Activated effector memory CD4-positive, alpha-beta T cell treated with anti-CD3 and anti-CD28 coated beads, Interleukin-2, amount 50 U/mL, for 16 hours (primary cell): Measurements from ENCODE around the gene IMPA2.

Experiments used
- DNase-seq: peaks from one replicate; pipeline ENCODE4 v3.0.0-alpha.2; 2020

IMPA2 gene

DNA sequence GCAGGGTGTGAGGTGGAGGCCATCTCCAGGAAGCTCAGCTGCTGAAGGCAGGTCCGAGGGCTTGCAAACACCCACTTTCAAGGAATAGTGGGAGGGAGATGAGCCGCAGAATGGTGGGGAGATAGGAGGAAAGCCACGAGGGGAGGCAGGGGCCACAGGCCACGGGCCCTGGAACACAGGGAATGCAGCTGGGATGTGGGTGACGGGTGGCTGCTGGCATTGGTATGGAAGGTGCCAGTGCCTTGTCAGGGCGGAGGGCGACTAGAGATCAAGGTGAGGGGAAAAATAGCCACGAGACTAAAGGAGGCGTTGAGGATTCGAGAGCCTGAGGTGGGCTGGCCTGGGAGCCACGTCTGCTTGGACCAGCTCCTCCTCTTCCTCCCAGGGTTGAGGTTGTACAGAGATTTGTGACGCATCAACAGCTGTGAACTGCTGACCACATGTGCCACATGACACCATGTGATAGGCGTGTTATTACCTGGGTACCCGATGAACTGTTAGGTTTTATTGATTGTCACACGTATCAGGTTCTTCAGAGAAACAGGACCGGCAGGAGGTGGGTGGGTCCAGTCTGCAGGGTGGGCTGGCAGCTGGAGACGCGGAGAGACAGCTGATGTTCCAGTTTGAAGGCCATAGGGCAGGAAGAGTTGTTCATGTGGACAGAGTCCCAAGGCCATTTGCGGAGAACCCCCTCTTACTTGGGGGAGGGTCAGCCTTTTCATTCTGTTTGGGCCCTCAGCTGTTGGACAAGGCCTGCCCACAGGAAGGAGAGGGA lies 9.9 kb downstream of the IMPA2 start:
- DNase-seq: peak; percentile 54

DNA sequence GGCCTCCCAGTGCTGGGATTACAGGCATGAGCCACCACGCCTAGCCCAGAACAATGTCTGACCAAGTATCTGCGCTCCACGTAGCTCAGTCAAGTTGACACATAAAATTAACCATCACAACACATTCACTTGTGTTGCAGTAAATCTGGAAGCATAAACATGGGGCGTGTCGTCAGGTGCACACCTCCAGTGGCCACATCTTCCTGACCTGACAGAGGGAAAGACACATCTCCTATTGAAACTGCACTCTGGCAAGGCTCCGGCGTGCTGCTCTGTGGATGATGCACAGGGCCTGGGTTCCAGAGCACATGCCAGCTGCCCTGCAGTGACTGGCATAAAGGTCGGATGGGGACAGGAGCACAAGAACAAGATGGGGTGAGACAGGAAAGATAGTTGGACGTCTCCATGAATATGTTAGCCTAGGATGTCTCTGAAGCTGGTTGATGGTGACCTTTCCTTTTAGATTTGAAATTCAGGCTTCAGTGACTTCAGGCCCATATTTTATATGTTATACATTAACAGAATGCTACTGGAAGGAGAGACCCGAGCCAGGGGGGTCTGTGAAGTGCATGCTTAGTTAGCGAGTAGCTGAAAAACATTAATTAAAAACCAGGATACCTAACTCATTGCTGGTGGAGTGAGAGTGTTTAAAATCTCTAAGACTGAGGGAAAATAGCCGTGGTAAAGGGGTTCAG lies 10.9 kb downstream of the IMPA2 start:
- DNase-seq: peak; percentile 30

DNA sequence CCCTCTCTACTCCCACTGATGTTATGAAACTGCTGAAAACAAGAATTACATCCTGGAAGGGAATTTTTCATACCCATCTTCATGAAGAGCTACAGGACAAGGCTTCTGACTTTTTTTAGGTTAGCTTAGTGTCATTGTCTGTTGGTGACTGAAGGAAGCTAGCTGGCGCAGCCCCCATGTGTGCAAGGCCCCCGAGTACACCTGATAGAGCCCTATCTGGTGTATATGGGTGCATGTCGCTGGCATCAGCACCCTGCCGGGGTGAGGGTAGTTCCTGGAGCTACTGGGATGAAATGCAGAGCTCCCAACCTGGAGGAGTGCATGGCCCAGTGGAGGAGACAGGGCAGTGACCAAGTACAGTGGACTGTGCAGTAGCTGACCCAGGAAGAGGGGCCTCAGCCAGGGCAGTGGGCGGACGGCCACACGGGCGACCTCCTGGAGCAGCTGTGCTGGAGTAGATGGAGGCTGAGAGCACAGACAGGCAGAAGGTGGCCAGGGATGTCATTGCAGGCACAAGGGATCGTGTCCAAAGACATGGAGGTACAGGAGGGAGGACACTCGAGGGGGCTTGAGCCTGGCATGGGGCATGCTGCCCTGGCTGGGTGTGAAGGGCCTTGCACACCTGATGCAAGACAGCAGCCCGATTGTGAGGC lies 12.1 kb downstream of the IMPA2 start:
- DNase-seq: peak; percentile 45

DNA sequence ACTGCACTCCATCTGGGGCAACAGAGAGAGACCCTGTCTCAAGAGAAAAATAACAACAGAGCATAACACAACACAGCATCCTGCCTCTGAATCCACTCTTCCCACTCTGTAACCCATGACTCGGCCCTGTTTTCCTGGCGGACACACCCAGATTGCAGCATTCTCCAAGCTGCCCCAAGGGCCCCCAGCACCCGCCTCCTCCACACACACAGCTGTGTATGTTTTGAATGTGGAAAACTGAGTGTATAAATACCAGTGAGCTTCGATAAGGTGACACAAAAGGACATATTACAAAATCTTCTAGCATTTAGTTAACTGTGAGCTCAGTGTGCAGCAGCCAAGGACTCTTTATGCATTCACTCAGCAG lies 13.0 kb downstream of the IMPA2 start:
- no peak for DNase-seq

DNA sequence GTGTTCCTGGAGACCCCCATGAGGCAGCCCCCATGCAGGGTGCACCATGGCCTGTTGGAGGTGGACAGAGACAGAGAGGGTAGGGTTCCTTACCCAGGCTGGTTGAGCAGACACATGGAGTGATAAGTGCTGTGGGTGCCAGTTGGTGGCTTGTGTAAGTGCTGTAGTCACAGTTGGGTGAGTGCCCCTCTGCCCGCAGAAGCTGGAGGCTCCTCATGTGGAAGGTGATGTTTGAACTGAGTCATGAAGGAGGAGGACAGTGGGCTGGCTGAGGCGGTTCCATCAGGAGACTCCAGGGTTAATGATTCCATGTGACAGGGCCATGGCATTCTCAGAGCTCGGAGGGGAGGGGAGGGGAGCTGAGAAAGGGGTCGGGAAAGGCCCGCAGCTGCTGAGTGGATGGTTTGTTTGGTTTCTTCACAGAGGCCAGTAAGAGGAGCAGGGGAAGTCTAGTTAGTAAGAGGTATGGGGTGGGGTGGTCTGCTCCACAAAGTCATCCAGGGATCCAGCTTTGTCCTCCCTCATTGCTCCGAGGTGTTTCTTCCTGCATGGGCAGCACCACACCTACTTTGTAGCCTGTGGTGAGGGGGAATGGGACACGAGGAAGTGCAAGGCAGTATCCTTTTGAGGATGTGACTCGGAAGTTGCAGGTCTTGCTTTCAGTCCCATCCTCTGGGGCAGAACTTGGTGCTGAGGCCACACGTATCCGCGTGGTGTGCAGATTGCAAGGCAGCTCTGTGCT lies 13.6 kb downstream of the IMPA2 start:
- DNase-seq: peak; percentile 54

DNA sequence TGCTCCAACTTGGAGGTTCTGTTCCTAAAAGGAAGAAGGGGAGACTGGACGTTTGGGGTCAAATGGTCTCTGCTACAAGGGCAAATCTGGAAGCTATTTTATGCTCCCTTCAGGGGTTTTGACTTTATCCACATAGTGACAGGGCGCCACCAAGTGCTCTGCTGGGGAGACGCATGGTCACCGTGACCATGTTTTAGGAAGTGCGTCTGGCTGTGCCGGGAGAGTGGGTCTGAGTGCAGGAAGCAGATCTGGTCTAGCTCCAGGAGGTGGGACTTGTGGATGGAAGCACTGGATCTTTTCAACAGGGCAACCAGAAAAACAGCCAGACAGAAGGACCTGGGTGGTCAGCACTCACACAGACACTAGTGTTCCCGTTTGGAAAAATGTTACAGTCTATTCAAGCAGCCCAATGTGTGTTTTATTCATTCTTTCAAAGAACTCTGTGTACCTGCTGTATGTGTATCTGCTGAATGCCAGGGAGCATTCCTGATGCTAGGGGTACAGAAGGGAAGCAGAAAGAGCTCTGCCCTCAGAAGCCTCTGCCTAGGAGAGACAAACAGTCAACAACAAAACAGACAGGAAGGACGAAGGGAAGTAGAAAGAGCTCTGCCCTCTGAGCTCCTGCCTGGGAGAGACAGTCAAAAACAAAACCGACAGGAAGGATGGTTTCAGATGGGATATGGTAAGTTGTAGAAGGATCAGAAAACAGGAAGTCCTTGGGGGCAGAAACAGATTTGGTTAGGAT lies 14.3 kb downstream of the IMPA2 start:
- DNase-seq: peak; percentile 82

DNA sequence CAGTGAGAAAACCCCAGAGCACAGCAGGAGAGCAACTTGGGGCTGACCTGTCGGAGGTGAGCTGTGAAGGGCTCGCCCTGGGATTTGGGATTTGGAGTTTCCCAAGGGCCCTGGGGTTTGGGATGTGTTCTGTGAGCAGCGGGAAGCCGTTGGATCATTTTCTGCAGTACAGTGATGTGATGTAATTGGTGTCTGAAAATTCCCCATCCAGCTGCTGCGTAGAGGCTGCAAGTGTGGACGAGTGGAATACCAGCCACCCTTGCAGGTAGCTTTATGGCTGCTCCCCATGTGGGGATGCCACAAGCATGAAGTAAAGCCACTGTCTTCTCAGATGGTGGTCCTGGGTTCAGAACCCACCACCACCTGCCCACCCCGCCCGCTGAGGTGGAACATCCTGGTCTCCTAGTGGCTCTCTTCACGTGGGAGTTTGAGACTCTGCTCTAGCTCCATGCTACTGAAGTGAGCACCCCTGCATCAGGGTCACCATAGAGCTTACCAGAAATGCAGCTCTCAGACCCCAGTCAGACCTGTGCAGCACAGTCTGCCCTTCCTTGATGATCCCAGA lies 15.0 kb downstream of the IMPA2 start:
- peak; percentile 38 for DNase-seq

DNA sequence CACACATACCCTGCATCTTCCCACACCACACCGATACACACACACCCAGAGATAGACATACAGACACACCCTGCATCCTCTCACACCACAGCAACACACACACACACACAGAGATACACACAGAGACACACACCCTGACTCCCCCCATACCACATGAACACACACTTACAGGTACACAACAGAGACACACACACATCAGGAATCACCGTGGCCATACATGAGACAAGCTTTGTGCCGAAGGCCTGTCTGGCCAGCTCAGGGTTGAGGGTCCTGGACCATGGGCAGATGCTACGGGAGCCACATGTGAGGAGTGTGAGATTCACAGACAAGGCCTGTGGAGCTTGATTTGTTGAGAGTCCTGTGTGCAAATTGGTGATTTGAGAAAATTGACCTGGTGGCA lies 15.6 kb downstream of the IMPA2 start:
- DNase-seq: peak; percentile 51

DNA sequence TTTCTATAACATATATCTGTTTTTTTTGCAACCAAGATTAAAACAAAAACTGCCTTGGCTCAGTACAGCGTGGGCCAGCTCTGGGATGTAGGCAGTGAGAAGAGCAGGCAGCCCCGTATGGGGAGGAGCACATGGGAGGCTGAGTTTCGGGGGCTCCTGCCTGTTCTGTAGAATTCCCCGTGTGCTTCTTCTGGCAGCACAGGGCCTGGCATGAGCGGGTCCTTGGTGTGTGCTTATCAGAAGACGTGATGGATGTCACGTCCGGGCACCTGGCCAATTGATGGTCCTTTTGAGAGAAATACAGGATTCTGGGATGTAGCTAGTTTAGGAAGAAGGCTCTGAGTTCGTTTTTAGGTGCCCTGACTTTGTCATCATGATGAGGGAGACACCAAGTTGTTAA lies 16.2 kb downstream of the IMPA2 start:
- DNase-seq: peak; percentile 37

DNA sequence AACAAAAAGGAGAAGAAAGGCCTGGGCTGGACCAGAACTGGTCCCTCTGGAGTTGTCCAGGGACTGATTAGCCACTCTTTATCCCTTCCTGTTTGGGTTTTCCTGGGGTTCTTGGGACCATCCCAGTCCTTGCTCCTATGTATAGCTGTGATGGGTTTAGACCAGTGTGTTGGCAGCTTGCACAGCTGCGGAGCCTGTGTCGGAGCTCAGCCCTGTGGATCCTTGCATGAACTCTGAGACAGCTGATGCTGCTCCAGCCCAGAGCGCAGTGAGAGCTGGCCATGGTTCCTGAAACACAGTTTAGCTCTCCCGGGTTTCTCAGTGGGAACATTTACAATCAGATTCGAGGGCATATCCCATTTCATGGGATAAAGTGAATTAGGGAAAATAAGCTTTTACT lies 16.9 kb downstream of the IMPA2 start:
- peak; percentile 27 for DNase-seq

DNA sequence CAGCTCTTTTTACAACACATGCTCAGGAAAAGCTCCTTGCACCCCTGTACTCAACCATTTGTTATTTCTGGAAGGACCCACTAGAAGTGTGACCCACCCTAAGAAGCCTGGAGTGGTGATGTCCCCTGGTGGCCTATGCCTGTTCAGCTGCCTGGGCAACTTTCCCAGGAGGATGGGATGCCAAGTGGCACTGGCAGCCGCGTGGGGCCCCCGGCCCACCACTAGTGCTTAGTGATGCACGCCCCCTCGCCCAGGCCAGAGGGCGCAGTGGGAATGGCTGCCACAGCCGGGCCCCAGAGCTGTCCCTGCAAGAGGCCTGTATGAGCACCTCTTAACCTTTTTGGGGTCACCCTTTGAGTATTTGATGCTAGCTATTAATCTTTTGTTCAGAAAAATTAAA lies 18.1 kb downstream of the IMPA2 start:
- peak; percentile 56 for DNase-seq

DNA sequence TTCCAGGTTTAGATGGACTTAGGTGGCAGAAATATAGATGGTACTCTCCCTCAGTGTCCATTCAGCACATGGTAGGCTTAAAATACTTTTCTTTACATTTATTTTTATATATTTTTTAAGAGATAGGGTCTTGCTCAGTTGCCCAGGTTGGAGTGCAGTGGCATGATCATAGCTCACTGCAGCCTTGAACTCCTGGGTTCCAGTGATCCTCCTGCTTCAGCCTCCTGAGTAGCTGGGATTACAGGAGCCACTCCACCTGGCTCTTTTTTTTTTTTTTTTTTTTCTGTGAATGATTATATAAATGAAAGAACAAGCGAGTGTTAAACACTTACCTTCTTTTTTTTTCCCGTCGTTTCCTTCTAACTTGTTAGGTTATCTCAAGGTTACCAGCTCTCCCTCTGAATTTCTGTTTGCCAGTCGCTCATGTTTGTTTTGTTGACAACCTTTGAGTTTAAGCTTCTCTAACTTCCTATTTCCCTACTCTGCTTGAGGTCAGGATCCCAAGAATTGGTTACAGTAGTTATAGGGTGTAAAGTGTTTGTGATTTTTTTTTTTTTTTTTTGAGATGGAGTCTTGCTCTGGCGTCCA lies 18.9 kb downstream of the IMPA2 start:
- DNase-seq: no peak

DNA sequence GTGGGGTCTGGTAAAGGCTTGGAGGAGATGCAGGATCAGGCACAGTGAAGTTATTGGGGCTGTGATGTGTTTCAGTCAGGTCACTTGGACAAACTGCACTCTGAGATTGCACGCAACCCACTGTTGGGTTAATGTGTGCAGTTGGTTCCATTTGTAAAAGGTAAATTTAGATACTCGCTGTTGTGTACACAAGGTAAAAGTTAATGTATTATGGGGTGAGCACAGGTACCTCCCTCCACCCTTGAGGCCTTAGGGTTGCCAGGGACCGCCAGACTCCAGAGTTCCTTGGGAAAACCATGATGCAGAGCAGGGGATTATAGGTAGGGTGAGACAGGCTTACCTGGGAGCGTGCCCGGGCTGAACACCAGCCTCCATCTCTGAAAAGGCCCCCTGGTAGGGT lies 20.1 kb downstream of the IMPA2 start:
- peak; percentile 49 for DNase-seq

DNA sequence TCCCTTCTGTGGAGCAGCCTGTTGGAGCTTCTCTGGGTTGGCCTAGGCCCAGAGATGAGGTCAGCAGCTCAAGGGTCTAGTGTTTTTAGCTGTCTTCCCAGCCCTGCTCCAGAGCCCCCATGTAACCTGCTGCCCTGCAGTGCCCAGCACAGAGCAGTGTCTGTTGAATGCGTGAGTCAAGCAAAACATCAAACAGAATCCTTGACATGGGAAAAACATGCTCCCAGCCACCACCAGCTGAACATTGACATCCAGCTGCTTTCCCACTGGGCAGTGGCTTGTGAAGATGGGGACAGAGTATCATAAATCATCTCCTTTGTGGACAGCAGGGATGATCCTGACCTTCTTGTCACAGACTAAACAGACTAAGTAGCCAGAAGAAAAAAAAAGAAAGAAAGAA lies 22.6 kb downstream of the IMPA2 start:
- DNase-seq: peak; percentile 25

DNA sequence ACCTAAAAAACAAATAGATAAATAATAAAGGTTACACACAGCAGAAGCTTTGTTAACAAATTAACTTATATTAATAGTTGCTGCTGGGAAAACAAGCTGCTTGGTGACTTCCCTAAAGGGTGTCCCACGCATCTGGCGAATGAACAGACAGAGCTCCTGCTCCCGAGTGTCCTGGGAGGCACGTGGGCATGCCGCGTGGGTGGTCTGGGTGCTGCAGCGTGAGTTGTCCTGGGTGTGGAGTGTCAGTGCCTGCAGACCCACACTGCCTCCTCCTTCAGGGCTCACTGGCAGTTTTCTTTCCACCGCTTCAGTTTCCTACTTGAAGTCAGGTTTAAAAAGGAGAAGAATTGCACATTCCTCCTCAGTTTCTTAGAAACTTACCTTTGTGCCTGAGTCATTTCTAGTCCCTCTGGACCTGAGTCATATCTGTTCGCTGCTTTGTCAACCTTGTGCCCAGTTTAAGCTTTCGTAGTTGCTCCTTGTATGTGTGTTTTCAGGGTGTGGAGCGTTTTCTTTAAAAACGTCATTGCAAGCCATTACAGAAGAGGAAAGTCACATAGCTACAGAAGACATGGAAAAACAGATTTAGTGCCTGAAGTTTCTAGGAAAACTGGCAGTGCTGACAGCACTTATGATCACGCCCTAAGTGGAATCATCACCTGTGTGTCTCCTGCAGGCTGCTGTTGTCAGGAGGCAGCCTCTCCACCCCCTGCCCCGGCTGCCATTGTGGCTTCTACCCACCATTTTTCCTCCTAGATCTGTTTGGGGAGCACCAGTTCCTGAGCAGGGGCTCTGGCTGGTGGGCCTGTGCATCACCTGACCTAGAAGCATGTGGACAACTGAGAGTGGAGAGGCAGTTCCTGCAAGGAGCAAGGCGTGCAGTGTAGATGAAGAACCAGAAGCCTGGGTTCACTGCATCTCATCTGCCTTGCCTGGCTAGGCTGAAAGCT lies 24.5 kb downstream of the IMPA2 start:
- peak; percentile 2 for DNase-seq

DNA sequence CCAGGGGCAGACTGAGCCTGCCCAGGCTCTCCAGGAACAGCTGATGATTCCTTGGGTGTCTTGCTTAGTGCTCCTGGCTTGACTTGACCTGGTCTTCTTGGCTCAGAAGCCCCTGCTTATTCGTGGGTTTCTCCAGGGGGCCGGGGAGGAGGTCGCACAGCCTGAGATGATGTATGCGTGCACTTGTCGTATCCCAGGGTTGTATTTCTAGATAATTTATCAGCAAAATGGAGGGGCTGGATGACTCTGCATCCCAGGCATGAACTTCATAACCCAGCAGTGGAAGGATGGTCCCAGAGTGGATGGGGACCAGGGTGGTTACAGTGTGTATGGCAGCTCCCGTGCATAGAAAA lies 25.2 kb downstream of the IMPA2 start:
- no peak for DNase-seq

DNA sequence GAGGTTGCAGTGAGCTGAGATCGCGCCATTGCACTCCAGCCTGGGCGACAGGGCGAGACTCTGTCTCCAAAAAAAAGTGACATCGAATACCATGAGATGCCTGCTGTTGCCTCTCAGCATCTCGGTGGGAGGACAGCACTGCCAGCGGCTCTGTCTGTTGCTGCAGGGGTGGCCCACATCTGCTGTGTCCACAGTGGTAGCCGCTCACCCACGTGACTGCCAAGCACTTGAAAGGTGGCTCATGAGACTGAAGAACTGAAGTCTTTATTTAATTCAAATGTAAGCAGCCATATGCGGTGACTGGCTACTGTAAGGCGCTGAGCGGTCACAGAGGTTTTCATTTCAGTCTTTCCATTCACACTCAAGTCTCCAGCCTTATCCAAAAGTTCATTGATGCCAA lies 25.8 kb downstream of the IMPA2 start:
- DNase-seq: peak; percentile 36

DNA sequence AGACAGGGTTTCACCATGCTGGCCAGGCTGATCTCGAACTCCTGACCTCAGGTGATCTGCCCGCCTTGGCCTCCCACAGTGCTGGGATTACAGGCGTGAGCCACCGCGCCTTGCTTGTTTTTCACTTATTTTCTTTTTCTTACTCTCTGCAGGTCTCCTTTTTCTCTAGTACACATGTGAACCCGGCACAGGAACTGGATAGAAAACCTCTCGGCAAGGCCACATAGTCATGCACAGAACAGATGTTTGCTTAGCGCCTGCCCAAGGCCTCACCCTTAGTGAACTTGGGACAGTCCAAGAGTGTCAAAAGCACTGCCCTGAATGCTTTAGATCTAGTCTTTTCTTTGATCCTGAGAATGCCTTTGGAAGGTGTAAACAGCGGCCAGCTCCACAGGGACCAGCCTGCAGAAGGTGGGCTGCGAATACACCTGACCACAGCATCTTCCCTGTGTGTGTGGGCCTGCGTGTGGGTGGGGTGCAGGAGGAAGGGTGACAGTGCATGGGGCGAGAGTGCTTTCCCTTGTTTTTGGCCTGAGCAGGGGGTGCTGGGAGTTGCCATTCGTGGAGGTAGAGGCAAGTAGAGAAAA lies 27.0 kb downstream of the IMPA2 start:
- DNase-seq: peak; percentile 39

DNA sequence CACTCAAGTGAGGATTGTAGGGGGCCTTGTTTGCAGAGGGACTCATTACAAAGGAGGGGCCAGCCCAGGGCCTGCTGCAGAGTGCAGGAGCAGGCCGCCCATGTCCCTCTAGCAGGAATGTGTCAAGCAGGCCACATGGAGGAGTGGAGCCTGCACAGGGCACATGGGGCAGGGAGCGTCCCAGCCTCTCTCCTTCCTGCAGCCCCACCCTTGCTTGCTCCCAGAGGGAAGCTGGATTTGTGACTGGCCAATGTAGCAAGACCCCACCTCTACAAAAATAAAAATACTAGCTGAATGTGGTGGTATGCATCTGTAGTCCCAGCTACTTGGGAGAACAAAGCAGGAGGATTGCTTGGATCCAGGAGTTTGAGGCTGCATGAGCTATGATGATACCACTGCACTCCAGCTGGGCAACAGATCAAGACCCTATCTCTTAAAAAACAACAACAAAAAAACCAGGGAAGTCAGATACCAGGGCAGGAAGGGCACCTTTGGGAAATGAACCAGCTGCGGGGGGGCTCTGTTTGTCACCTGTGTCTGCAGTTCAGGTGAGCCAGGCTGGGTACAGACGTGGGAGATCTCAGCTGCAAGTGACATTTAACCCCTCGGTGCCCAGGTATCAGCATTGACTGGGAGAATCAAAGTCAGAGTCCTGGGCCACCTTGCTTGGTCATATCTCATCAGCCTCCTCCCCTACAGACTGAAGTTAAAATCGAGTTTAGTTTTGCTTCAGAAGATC lies 27.7 kb downstream of the IMPA2 start:
- DNase-seq: peak; percentile 52
